CD4-positive, alpha-beta T cell (primary cell): ENCODE results near the gene ECT2L. TPM values are rescaled to one million over a fixed set of nuclear protein-coding genes. Genes with fewer than 3 reads are reported as not detected.

Experiments
- ATAC-seq: fragments of 200-7000 bp; cut with Tn5 transposase; one replicate; pipeline ENCODE4 v1.10.0; 2022; ENCODE audit warnings: mild to moderate bottlenecking; ENCODE audit not compliant: poor library complexity
- CTCF ChIA-PET: fragments of 350-600 bp; sonication (Branson Sonifier 250); formaldehyde crosslinking; loops from one replicate; lab custom pipeline; 2021; ENCODE audit warnings: antibody characterized with exemption, inconsistent platforms; lab: Charles Lee
- POLR2A ChIA-PET: fragments of 350-600 bp; sonication (Branson Sonifier 250); formaldehyde crosslinking; loops from one replicate; lab custom pipeline; 2021; ENCODE audit warnings: antibody characterized with exemption, inconsistent platforms; lab: Charles Lee
- DNase-seq, 14 experiments: peaks; one replicate each; pipeline ENCODE4 v3.0.0-alpha.2; 2013 to 2020; ENCODE audit warnings: mixed read lengths in 2 of 14
- H3K27ac ChIP-seq, 2 donors: one replicate each; pipeline versions ENCODE4 v1.5.1 to v1.7.0; 2013; ENCODE audit warnings: low read length in 2 of 2, low read depth in 1 of 2, mild to moderate bottlenecking in 1 of 2
- H3K27me3 ChIP-seq, 2 experiments: 1 replicate in 1 of 2; 2 replicates in 1 of 2; pipeline versions ENCODE4 v1.6.1 to v1.7.0; 2013; ENCODE audit warnings: low read length in 2 of 2, control low read depth in 1 of 2, mild to moderate bottlenecking in 1 of 2, moderate library complexity in 1 of 2; ENCODE audit not compliant: insufficient read depth in 2 of 2, control insufficient read depth in 1 of 2
- H3K36me3 ChIP-seq: one replicate; pipeline ENCODE4 v1.6.1; 2013; ENCODE audit warnings: low read length, control low read depth; ENCODE audit not compliant: insufficient read depth
- H3K4me1 ChIP-seq: one replicate; pipeline ENCODE4 v1.6.1; 2013; ENCODE audit warnings: low read length, control low read depth; ENCODE audit not compliant: insufficient read depth
- H3K4me3 ChIP-seq: one replicate; pipeline ENCODE4 v1.5.1; 2013; ENCODE audit warnings: mild to moderate bottlenecking, low read length, moderate library complexity
- H3K9me3 ChIP-seq, 2 experiments: 1 replicate in 1 of 2; 2 replicates in 1 of 2; pipeline versions ENCODE4 v1.6.1 to v1.7.0; 2013; ENCODE audit warnings: low read length in 2 of 2, mild to moderate bottlenecking in 2 of 2, control low read depth in 1 of 2, moderate library complexity in 1 of 2; ENCODE audit not compliant: control insufficient read depth in 1 of 2, insufficient read depth in 1 of 2
- H3K27ac Mint-ChIP-seq: one replicate; pipeline ENCODE4 v1.8.0; 2020; ENCODE audit warnings: mixed read lengths
- H3K27me3 Mint-ChIP-seq: one replicate; pipeline ENCODE4 v1.8.0; 2021; ENCODE audit warnings: mixed read lengths
- H3K36me3 Mint-ChIP-seq: one replicate; pipeline ENCODE4 v1.8.0; 2021; ENCODE audit warnings: low read depth, mixed read lengths
- H3K4me1 Mint-ChIP-seq: one replicate; pipeline ENCODE4 v1.8.0; 2021; ENCODE audit warnings: low read depth, mixed read lengths
- H3K4me3 Mint-ChIP-seq: one replicate; pipeline ENCODE4 v1.8.0; 2020; ENCODE audit warnings: mild to moderate bottlenecking, mixed read lengths
- H3K9me3 Mint-ChIP-seq: one replicate; pipeline ENCODE4 v1.8.0; 2020; ENCODE audit warnings: mixed read lengths
- CTCF ChIP-seq: fragments of 200-600 bp; IDR thresholded peaks from one replicate; pipeline ENCODE4 v1.8.0; 2022; ENCODE audit warnings: antibody characterized with exemption, mild to moderate bottlenecking
- intact Hi-C, 2 experiments: fragments of 100-400 bp; cut with DNase I in 1 of 2; cut with micrococcal nuclease in 1 of 2; formaldehyde crosslinking; loops; one replicate each; pipeline versions ENCODE4 v1.15.1 to v1.9.0; 2023 to 2025; cut with DNase I, micrococcal nuclease
- total RNA-seq, 174 experiments: library from RNA in 2 of 174; stranded (reverse) in 2 of 174; gene quantifications; one replicate each; pipeline ENCODE4 v1.2.3 and lab custom pipeline; 2021 to 2026

The ECT2L gene
- total RNA-seq, 2 experiments from 2014 or later = not detected

GRCh38 chr6:138848461-138848860 lies 52.6 kb downstream of the ECT2L start:
- H3K27ac Mint-ChIP-seq = no peak overlapping the region
- H3K4me3 Mint-ChIP-seq = no peak overlapping the region
- no peak for TF ChIP-seq CTCF
- Histone ChIP-seq H3K27me3 (no peaks in the 10 kb centered on the region), H3K4me3 (no peak overlapping the region), H3K4me1 (no peaks in the 10 kb centered on the region), H3K36me3 (no peaks in the 10 kb centered on the region), H3K9me3 (no peaks in the 10 kb centered on the region), H3K27ac (no peak overlapping the region)
- ChIA-PET POLR2A (interaction anchor here (1.0 kb wide), 1 partner anchor 10 kb away, joined by 3 read pairs; no protein-coding TSS in a partner anchor), CTCF (interaction anchor here (1.4 kb wide), 1 partner anchor 12 kb away, joined by 3 read pairs; no protein-coding TSS in a partner anchor)
- no peaks in the 10 kb centered on the region for H3K36me3 Mint-ChIP-seq
- DNase-seq = no peak
- no peak for ATAC-seq
- H3K27me3 Mint-ChIP-seq = peaks cover 6% of the 10 kb centered on the region
- intact Hi-C loops = no loop called here
- no peaks in the 10 kb centered on the region for H3K9me3 Mint-ChIP-seq
- no peaks in the 10 kb centered on the region for H3K4me1 Mint-ChIP-seq

- H3K27me3 Mint-ChIP-seq = peaks cover 6% of the 10 kb centered on the region
- POLR2A ChIA-PET = no interaction called here
- Histone ChIP-seq H3K9me3 (no peaks in the 10 kb centered on the region), H3K4me3 (no peak overlapping the region), H3K36me3 (no peaks in the 10 kb centered on the region), H3K27ac (no peak overlapping the region), H3K27me3 (peaks cover 0 to 5% of the 10 kb centered on the region in 2 experiments), H3K4me1 (no peaks in the 10 kb centered on the region)
- no peaks in the 10 kb centered on the region for H3K9me3 Mint-ChIP-seq
- intact Hi-C loops = no loop called here
- ATAC-seq (no peak), DNase-seq (no peak)
- H3K27ac Mint-ChIP-seq = no peak overlapping the region
- H3K36me3 Mint-ChIP-seq = no peaks in the 10 kb centered on the region
- H3K4me1 Mint-ChIP-seq = no peaks in the 10 kb centered on the region
- no peak overlapping the region for H3K4me3 Mint-ChIP-seq
- no peak for TF ChIP-seq CTCF
- CTCF ChIA-PET = interaction anchor here (1.4 kb wide), 1 partner anchor 13 kb away, joined by 3 read pairs; no protein-coding TSS in a partner anchor
These were observed 53.9 kb downstream of the ECT2L start for GRCh38 chr6:138849791-138850190.

GRCh38 chr6:138856654-138857053 lies 60.8 kb downstream of the ECT2L start:
- Mint-ChIP-seq H3K27me3 (peaks cover 6% of the 10 kb centered on the region), H3K4me3 (no peak overlapping the region), H3K36me3 (no peaks in the 10 kb centered on the region), H3K4me1 (no peaks in the 10 kb centered on the region), H3K9me3 (no peaks in the 10 kb centered on the region), H3K27ac (no peak overlapping the region)
- intact Hi-C loops = no loop called here
- no peak for ATAC-seq
- TF ChIP-seq CTCF = no peak
- peak in 1 of 14 experiments; percentile 10 for DNase-seq
- Histone ChIP-seq H3K36me3 (no peaks in the 10 kb centered on the region), H3K4me1 (no peaks in the 10 kb centered on the region), H3K9me3 (no peaks in the 10 kb centered on the region), H3K27ac (no peak overlapping the region), H3K4me3 (no peak overlapping the region), H3K27me3 (peaks cover 0 to 5% of the 10 kb centered on the region in 2 experiments)
- POLR2A ChIA-PET = no interaction called here
- CTCF ChIA-PET = no interaction called here
